HepG2 (cell line): ENCODE data around the gene HJURP. TPM values are rescaled to one million over a fixed set of nuclear protein-coding genes. Genes with fewer than 3 reads are reported as not detected.

ENCODE experiments used
- ATAC-seq: fragments of 200-7000 bp; cut with Tn5 transposase; 3 replicates; pipeline ENCODE4 v1.9.1; 2020; ENCODE audit warnings: mild to moderate bottlenecking, moderate library complexity
- BruUV-seq: library from RNA; stranded (reverse); fragments of 400-500 nt; replicated peaks from 2 replicates; lab custom pipeline; 2021; lab: Mats Ljungman, UMichigan
- CTCF ChIA-PET: fragments of 300-600 bp; formaldehyde crosslinking; extraction: SDS; loops from one replicate; lab custom pipeline; 2021; ENCODE audit warnings: low total read pairs, inconsistent platforms, low intra/inter-chr PET ratio; lab: Yijun Ruan, JAX
- POLR2A ChIA-PET: fragments of 350-600 bp; sonication (Branson Sonifier 250); formaldehyde crosslinking; loops from one replicate; lab custom pipeline; 2020; ENCODE audit warnings: antibody characterized with exemption, inconsistent platforms; lab: Yijun Ruan, JAX
- DNase-seq: peaks from one replicate; pipeline ENCODE4 v3.0.0-alpha.2; 2015; ENCODE audit warnings: low spot score
- FAIRE-seq: peaks from 3 replicates; lab custom pipeline; 2011; peaks lifted over from hg19 to GRCh38; lab: Jason Lieb, UNC
- H2AFZ ChIP-seq: one replicate; pipeline ENCODE4 v1.6.1; 2011; ENCODE audit warnings: low read length, inconsistent platforms
- H3K27ac ChIP-seq: fragments of 300-600 bp; 3 replicates; pipeline ENCODE4 v1.8.0; 2011; ENCODE audit warnings: mixed run types, mild to moderate bottlenecking, mixed read lengths, low read length, inconsistent platforms; ENCODE audit not compliant: insufficient read depth; ENCODE audit errors: extremely low read length
- H3K27me3 ChIP-seq, 2 experiments: fragments of 200-600 bp in 1 of 2; 2 replicates in 1 of 2; 3 replicates in 1 of 2; pipeline versions ENCODE4 v1.6.0 to v1.8.0; 2011; ENCODE audit warnings: low read length in 2 of 2, mild to moderate bottlenecking in 2 of 2, moderate library complexity in 2 of 2, inconsistent platforms in 1 of 2; ENCODE audit not compliant: insufficient read depth in 2 of 2, control insufficient read depth in 1 of 2
- H3K36me3 ChIP-seq, 2 experiments: fragments of 200-600 bp in 1 of 2; replicated peaks in 1 of 2; 2 replicates in 1 of 2; 3 replicates in 1 of 2; pipeline versions ENCODE4 v1.5.1 to v1.8.0; 2011; ENCODE audit warnings: low read length in 2 of 2, inconsistent platforms in 1 of 2; ENCODE audit not compliant: insufficient read depth in 2 of 2, control insufficient read depth in 1 of 2
- H3K4me1 ChIP-seq: 2 replicates; pipeline ENCODE4 v1.5.1; 2012; ENCODE audit warnings: low read length, inconsistent platforms; ENCODE audit not compliant: insufficient read depth
- H3K4me2 ChIP-seq: 2 replicates; pipeline ENCODE4 v1.6.0; 2011; ENCODE audit warnings: low read depth, low read length, inconsistent platforms
- H3K4me3 ChIP-seq, 3 experiments: fragments of 200-600 bp in 1 of 3; sonication (generic), shearing (Covaris generic) in 1 of 3; replicated peaks in 1 of 3; 2 replicates each; pipeline ENCODE4 v1.5.1; 2011 to 2016; ENCODE audit warnings: low read length in 3 of 3, inconsistent platforms in 2 of 3, low read depth in 2 of 3, mild to moderate bottlenecking in 2 of 3, control low read depth in 1 of 3, mixed read lengths in 1 of 3; ENCODE audit not compliant: insufficient read depth in 1 of 3
- H3K79me2 ChIP-seq: one replicate; pipeline ENCODE4 v1.6.1; 2011; ENCODE audit warnings: low read length, inconsistent platforms; ENCODE audit not compliant: insufficient read depth
- H3K9ac ChIP-seq: 2 replicates; pipeline ENCODE4 v1.6.0; 2011; ENCODE audit warnings: mild to moderate bottlenecking, low read depth, low read length, inconsistent platforms; ENCODE audit not compliant: insufficient read depth
- H3K9me3 ChIP-seq: 2 replicates; pipeline ENCODE4 v1.5.1; 2012; ENCODE audit warnings: mild to moderate bottlenecking, low read length
- H4K20me1 ChIP-seq: 2 replicates; pipeline ENCODE4 v1.6.0; 2011; ENCODE audit warnings: inconsistent platforms, mild to moderate bottlenecking, low read length, moderate library complexity; ENCODE audit not compliant: insufficient read depth
- CBFB ChIP-seq: sonication (generic); formaldehyde crosslinking; IDR thresholded peaks from 2 replicates; pipeline ENCODE4 v1.4.0; 2020; ENCODE audit warnings: missing genetic modification reagents
- RARA ChIP-seq: IDR thresholded peaks from 2 replicates; pipeline ENCODE4 v1.6.1; 2016; ENCODE audit warnings: missing genetic modification reagents, missing compliant biosample characterization
- ZNF296 ChIP-seq: sonication (generic); formaldehyde crosslinking; conservative IDR thresholded peaks from 2 replicates; pipeline ENCODE4 v1.5.0; 2020; ENCODE audit warnings: mild to moderate bottlenecking, missing genetic modification reagents
- ZNF3 ChIP-seq: IDR thresholded peaks from 2 replicates; pipeline ENCODE4 v1.7.0; 2017; ENCODE audit warnings: inconsistent platforms
- WGBS: methylation state at CpG from one replicate; pipeline ENCODE4 v1.1.6; 2017; ENCODE audit warnings: low lambda C conversion rate; 5-methylcytosine and 5-hydroxymethylcytosine counted together
- in situ Hi-C: cut with HindIII; loops from 2 replicates; pipeline ENCODE4 v1.10.0; 2017; ENCODE audit warnings: low pct_unique_long_range_greater_than_20kb; ENCODE audit not compliant: extremely low pct_ligation_motif_present
- intact Hi-C: fragments of 100-400 bp; cut with micrococcal nuclease; formaldehyde crosslinking; loops from one replicate; pipeline ENCODE4 v1.10.0; 2022; ENCODE audit not compliant: unreplicated experiment
- polyA plus RNA-seq, 8 experiments: library from polyadenylated mRNA; depleted of rRNA in 3 of 8; stranded (reverse) in 7 of 8; unstranded in 1 of 8; fragments of >200 nt; fragmentation: Illumina TruSeq in 4 of 8; extraction: Trizol in 4 of 8; gene quantifications; 2 replicates each; pipeline versions ENCODE4 v1.2.1 to v1.2.3, GENCODE V29; 2011 to 2016; ENCODE audit warnings: low read depth in 4 of 8, missing spikeins in 1 of 8, mixed read lengths in 1 of 8; ENCODE audit not compliant: insufficient read depth in 1 of 8
- total RNA-seq, 5 experiments: library from RNA; depleted of rRNA; stranded (reverse); fragments of >200 nt; fragmentation: Illumina TruSeq; extraction: Trizol; gene quantifications; 2 replicates each; pipeline ENCODE4 v1.2.3, GENCODE V29; 2016; ENCODE audit warnings: low read depth in 1 of 5
- TF ChIP-seq, protein P1 (sequence below): sonication (generic); formaldehyde crosslinking; IDR thresholded peaks from 2 replicates; pipeline ENCODE4 v1.4.0; 2020; ENCODE audit warnings: missing genetic modification reagents
- TF ChIP-seq, protein P2 (sequence below): sonication (generic); formaldehyde crosslinking; conservative IDR thresholded peaks from 2 replicates; pipeline ENCODE4 v1.4.0; 2020; ENCODE audit warnings: missing genetic modification reagents
- TF ChIP-seq, protein P3 (sequence below): sonication (generic); formaldehyde crosslinking; IDR thresholded peaks from 2 replicates; pipeline ENCODE4 v1.5.1; 2020; ENCODE audit warnings: missing genetic modification reagents, mild to moderate bottlenecking, borderline replicate concordance

The HJURP gene
- total and polyA plus RNA-seq, 2 of the 13 experiments (the other 11 are each of a cell fraction or from before 2014, with no cell fraction given): 36.3 to 43.9 TPM

DNA sequence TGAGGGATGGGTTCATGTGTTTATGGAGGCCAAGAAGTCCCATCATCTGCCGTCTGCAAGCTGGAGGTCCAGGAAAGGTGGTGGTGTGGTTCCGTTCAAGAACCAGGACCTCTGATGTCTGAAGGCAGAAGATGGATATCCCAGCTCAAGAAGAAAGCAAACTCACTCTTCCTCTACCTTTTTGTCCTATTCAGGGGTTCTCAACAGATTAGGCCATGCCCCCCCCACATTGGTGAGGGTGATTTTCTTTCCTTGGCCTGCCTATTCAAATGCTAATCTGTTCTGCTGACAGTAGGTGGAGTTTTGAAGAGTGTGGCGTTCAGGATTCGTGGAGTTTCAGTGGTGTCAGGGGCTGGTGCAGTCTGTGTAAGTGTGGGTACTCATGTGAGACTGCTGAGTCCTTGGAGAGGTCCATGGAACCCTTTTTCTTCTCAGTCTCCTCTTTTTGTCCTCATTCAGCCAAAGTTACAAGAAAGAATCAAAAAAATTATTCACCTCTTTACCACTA, 8.0 kb upstream of the HJURP start:
- WGBS: 40% methylated on average over 4 of the region's 4 CpGs
- TF ChIP-seq ZNF296: no peak
- TF ChIP-seq, protein P1, sequence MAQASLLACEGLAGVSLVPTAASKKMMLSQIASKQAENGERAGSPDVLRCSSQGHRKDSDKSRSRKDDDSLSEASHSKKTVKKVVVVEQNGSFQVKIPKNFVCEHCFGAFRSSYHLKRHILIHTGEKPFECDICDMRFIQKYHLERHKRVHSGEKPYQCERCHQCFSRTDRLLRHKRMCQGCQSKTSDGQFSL (CRISPR knock-in tag): 0 out of 2 replicates have a peak, but pooled peaks have one; percentile 51
- no peak overlapping the region for H3K4me3 ChIP-seq
- H3K9me3 ChIP-seq: no peaks in the 10 kb centered on the region
- no peak overlapping the region for H3K9ac ChIP-seq
- H3K36me3 ChIP-seq: no peaks in the 10 kb centered on the region
- in situ Hi-C loops: no loop called here
- no peaks in the 10 kb centered on the region for H3K79me2 ChIP-seq
- FAIRE-seq (no peak), DNase-seq (no peak), ATAC-seq (peak; percentile 41; the same call in 1 of the 3 replicates)
- ChIA-PET POLR2A (no interaction called here), CTCF (no interaction called here)
- H3K4me2 ChIP-seq: no peak overlapping the region
- no peak overlapping the region for H3K27ac ChIP-seq
- 0 out of 5 replicates have a peak, but pooled peaks cover 0 to 5% of the 10 kb centered on the region in 2 experiments for H3K27me3 ChIP-seq
- no TSS peak for BruUV-seq
- peaks cover 6% of the 10 kb centered on the region; the same call in 1 of the 2 replicates for H3K4me1 ChIP-seq
- H2AFZ ChIP-seq: no peak overlapping the region
- H4K20me1 ChIP-seq: no peaks in the 10 kb centered on the region
- intact Hi-C loops: no loop called here

DNA sequence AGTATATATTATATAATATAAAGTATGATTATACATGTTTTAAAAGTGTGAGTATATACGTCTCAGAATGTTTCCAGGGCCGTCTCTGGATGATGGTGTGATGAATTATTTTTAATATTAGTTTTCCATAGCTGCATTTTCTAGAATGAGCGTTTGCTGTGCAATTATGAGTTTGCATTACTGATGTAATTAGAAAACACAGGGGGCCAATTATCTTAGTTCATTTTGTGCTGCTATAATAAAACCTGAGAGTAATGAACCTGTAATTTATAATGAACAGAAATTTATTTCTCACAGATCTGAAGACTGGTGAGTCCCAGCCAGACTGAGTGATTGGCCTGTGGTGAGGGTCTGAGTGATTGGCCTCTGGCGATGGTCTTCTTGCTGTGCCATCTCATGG, 4.0 kb upstream of the HJURP start:
- Histone ChIP-seq H3K36me3 (no peaks in the 10 kb centered on the region), H3K79me2 (peaks cover 9% of the 10 kb centered on the region), H3K4me2 (no peak overlapping the region), H3K27me3 (peaks cover 2 to 3% of the 10 kb centered on the region in 2 experiments; a peak in 1 of 5 replicates), H3K4me3 (no peak overlapping the region), H3K9me3 (no peaks in the 10 kb centered on the region), H3K9ac (no peak overlapping the region), H3K27ac (no peak overlapping the region)
- intact Hi-C loops: no loop called here
- 35% methylated on average over 4 of the region's 4 CpGs for WGBS
- no peak for DNase-seq
- in situ Hi-C loops: no loop called here
- TF ChIP-seq, protein P2, sequence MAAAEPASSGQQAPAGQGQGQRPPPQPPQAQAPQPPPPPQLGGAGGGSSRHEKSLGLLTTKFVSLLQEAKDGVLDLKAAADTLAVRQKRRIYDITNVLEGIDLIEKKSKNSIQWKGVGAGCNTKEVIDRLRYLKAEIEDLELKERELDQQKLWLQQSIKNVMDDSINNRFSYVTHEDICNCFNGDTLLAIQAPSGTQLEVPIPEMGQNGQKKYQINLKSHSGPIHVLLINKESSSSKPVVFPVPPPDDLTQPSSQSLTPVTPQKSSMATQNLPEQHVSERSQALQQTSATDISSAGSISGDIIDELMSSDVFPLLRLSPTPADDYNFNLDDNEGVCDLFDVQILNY (CRISPR knock-in tag): no peak
- no peak for TF ChIP-seq RARA (CRISPR knock-in tag)
- TF ChIP-seq CBFB: no peak
- no peak for TF ChIP-seq ZNF3 (CRISPR knock-in tag)
- TF ChIP-seq, protein P3, sequence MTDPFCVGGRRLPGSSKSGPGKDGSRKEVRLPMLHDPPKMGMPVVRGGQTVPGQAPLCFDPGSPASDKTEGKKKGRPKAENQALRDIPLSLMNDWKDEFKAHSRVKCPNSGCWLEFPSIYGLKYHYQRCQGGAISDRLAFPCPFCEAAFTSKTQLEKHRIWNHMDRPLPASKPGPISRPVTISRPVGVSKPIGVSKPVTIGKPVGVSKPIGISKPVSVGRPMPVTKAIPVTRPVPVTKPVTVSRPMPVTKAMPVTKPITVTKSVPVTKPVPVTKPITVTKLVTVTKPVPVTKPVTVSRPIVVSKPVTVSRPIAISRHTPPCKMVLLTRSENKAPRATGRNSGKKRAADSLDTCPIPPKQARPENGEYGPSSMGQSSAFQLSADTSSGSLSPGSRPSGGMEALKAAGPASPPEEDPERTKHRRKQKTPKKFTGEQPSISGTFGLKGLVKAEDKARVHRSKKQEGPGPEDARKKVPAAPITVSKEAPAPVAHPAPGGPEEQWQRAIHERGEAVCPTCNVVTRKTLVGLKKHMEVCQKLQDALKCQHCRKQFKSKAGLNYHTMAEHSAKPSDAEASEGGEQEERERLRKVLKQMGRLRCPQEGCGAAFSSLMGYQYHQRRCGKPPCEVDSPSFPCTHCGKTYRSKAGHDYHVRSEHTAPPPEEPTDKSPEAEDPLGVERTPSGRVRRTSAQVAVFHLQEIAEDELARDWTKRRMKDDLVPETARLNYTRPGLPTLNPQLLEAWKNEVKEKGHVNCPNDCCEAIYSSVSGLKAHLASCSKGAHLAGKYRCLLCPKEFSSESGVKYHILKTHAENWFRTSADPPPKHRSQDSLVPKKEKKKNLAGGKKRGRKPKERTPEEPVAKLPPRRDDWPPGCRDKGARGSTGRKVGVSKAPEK (CRISPR knock-in tag): no peak
- TF ChIP-seq, all 625 proteins: peak for 0
- FAIRE-seq (no peak), ATAC-seq (no peak)
- Histone ChIP-seq H4K20me1 (no peaks in the 10 kb centered on the region), H2AFZ (no peak overlapping the region), H3K4me1 (peaks cover 22% of the 10 kb centered on the region)
- BruUV-seq: no TSS peak
- POLR2A ChIA-PET: no interaction called here
- CTCF ChIA-PET: no interaction called here
